Thoracic aorta (tissue), 2 donors: Measurements from ENCODE around the gene LILRB3. TPM values are rescaled to one million over a fixed set of nuclear protein-coding genes. Genes with fewer than 3 reads are reported as not detected.
"Not testable (repeated sequence)": the region's sequence is repeated elsewhere in the genome, so short reads cannot be mapped to it uniquely, and the experiment has no call there.

Experiments
- ATAC-seq: fragments of 150-250 bp; one replicate; pipeline ENCODE4 v1.8.0; 2017; ENCODE audit warnings: low read depth; ENCODE audit not compliant: insufficient number of reproducible peaks, low FRiP score
- DNase-seq: peaks from one replicate; pipeline ENCODE4 v3.0.0-alpha.2; 2020; ENCODE audit warnings: low spot score
- H3K27ac ChIP-seq, 2 donors: fragments of 200-600 bp; sonication (generic); 1 replicate in 1 of 2; 2 replicates in 1 of 2; pipeline ENCODE4 v1.5.1; 2016; ENCODE audit warnings: mild to moderate bottlenecking in 2 of 2, moderate library complexity in 2 of 2
- H3K27me3 ChIP-seq: fragments of 200-600 bp; sonication (generic); replicated peaks from 2 replicates; pipeline ENCODE4 v1.6.0; 2016; ENCODE audit warnings: mild to moderate bottlenecking; ENCODE audit not compliant: insufficient read depth
- H3K36me3 ChIP-seq: fragments of 200-600 bp; sonication (generic); one replicate; pipeline ENCODE4 v1.5.1; 2016
- H3K4me1 ChIP-seq, 2 donors: fragments of 200-600 bp; sonication (generic); 1 replicate in 1 of 2; 2 replicates in 1 of 2; pipeline versions ENCODE4 v1.5.1 to v1.6.0; 2016; ENCODE audit warnings: low read depth in 2 of 2, mild to moderate bottlenecking in 1 of 2; ENCODE audit not compliant: control insufficient read depth in 1 of 2
- H3K4me3 ChIP-seq: fragments of 200-600 bp; sonication (generic); 2 replicates; pipeline ENCODE4 v1.5.1; 2016; ENCODE audit warnings: mild to moderate bottlenecking
- H3K9me3 ChIP-seq: fragments of 200-600 bp; sonication (generic); 2 replicates; pipeline ENCODE4 v1.5.1; 2016
- CTCF ChIP-seq: fragments of 200-600 bp; sonication (generic); IDR thresholded peaks from one replicate; pipeline ENCODE4 v1.5.1; 2019; ENCODE audit warnings: antibody characterized with exemption
- total RNA-seq, 2 donors: library from RNA; depleted of rRNA; stranded (reverse); fragments of >200 nt; gene quantifications; one replicate each; pipeline versions ENCODE4 v1.1.0 to v1.2.3, GENCODE V29; 2016

Gene LILRB3
- total RNA-seq, 2 donors from 2014 or later: 21.9 to 71.5 TPM

GRCh38 chr19:54178581-54179261 is 44.1 kb downstream of the LILRB3 start:
- Histone ChIP-seq H3K4me3 (no peak overlapping the region), H3K27me3 (no peaks in the 10 kb centered on the region), H3K27ac (no peak overlapping the region), H3K9me3 (no peaks in the 10 kb centered on the region), H3K4me1 (no peaks in the 10 kb centered on the region), H3K36me3 (no peaks in the 10 kb centered on the region)
- ATAC-seq (no peak), DNase-seq (no peak)
- TF ChIP-seq CTCF: no peak

- TF ChIP-seq CTCF: no peak
Measured at GRCh38 chr19:54173951-54174834, 48.6 kb downstream of the LILRB3 start.

GRCh38 chr19:54173359-54173699 is 49.5 kb downstream of the LILRB3 start:
- H3K27me3 ChIP-seq: no peaks in the 10 kb centered on the region
- H3K36me3 ChIP-seq: no peaks in the 10 kb centered on the region
- DNase-seq: no peak
- no peaks in the 10 kb centered on the region for H3K4me1 ChIP-seq
- no peak for TF ChIP-seq CTCF
- H3K4me3 ChIP-seq: no peak overlapping the region
- H3K9me3 ChIP-seq: no peaks in the 10 kb centered on the region
- H3K27ac ChIP-seq: no peak overlapping the region
- ATAC-seq: no peak

More at GRCh38 chr19:54173951-54174834, 48.6 kb downstream of the LILRB3 start:
- Histone ChIP-seq H3K4me3 (no peak overlapping the region), H3K36me3 (no peaks in the 10 kb centered on the region), H3K27me3 (no peaks in the 10 kb centered on the region), H3K4me1 (no peaks in the 10 kb centered on the region), H3K9me3 (no peaks in the 10 kb centered on the region), H3K27ac (no peak overlapping the region)
- no peak for ATAC-seq
- DNase-seq: no peak

- no peaks in the 10 kb centered on the region for H3K9me3 ChIP-seq
- no peaks in the 10 kb centered on the region for H3K27me3 ChIP-seq
- H3K27ac ChIP-seq: no peak within 1 kb of the TSS
- no peak for TF ChIP-seq CTCF
- H3K4me1 ChIP-seq: no peaks in the 10 kb centered on the region
- no peak within 1 kb of the TSS for H3K4me3 ChIP-seq
- no peaks in the 10 kb centered on the region for H3K36me3 ChIP-seq
- ATAC-seq: no peak
- DNase-seq: no peak
Measured at GRCh38 chr19:54172471-54173358, 50.1 kb downstream of the LILRB3 start, which contains the start of gene TMC4. TMC4 (minus strand) TSS chr19:54173160; CDS start chr19:54173117, 43 bp downstream.

- not testable (repeated sequence) for H3K4me1 ChIP-seq, H3K27ac ChIP-seq, H3K36me3 ChIP-seq, H3K9me3 ChIP-seq, H3K27me3 ChIP-seq, ATAC-seq, H3K4me3 ChIP-seq, DNase-seq
Measured at GRCh38 chr19:54171736-54172431, 50.9 kb downstream of the LILRB3 start.
